Measurements from ENCODE around the gene TASP1. TPM values are rescaled to one million over a fixed set of nuclear protein-coding genes. Genes with fewer than 3 reads are reported as not detected.
A peak's percentile ranks its signal among the peaks of the same experiment; 100 is the strongest.
"Not testable (repeated sequence)": the region's sequence is repeated elsewhere in the genome, so short reads cannot be mapped to it uniquely, and the experiment has no call there.

TASP1 gene
- total RNA-seq, 1 donor = 6.5 TPM

DNA sequence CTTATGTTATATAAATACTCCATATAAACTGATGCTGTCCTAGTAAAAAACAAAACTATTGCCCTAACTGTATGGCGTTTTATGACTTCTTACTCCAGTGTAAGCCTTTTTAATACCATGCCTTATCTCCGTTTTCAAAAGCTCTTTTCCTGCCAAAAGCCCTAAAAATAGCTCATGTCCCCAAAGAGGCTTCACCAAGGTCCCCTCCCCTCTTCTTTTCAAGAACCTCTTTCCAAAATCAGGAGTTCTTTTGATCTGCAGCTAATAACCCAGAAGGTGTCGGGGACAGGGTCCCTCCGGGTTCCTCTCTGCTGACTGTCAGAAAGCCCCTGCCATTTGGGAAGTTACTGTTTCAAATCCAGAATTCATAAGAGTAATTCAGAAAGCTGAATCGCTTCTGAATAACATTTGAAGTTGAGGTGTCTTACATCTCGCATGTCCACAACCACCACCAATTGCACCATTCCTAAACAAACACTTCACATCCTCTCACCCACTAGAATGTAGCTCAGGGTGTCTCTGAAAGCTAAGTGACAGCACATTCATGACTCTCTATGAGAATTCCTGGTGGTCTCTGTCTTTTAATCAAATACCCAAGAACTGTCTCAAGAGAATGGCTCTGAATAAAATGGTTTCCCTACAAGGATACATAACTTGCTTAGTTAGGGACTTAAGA is 13.3 kb downstream of the TASP1 start:
- DNase-seq (ENCODE audit: low read depth) = no peak
- H3K4me3 ChIP-seq (ENCODE audit: low read depth, low read length) = no peak overlapping the region
- TF ChIP-seq, protein P1, sequence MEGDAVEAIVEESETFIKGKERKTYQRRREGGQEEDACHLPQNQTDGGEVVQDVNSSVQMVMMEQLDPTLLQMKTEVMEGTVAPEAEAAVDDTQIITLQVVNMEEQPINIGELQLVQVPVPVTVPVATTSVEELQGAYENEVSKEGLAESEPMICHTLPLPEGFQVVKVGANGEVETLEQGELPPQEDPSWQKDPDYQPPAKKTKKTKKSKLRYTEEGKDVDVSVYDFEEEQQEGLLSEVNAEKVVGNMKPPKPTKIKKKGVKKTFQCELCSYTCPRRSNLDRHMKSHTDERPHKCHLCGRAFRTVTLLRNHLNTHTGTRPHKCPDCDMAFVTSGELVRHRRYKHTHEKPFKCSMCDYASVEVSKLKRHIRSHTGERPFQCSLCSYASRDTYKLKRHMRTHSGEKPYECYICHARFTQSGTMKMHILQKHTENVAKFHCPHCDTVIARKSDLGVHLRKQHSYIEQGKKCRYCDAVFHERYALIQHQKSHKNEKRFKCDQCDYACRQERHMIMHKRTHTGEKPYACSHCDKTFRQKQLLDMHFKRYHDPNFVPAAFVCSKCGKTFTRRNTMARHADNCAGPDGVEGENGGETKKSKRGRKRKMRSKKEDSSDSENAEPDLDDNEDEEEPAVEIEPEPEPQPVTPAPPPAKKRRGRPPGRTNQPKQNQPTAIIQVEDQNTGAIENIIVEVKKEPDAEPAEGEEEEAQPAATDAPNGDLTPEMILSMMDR (IDR thresholded peaks at IDR 0.05; ENCODE audit: insufficient read depth, low read length) = no peak

DNA sequence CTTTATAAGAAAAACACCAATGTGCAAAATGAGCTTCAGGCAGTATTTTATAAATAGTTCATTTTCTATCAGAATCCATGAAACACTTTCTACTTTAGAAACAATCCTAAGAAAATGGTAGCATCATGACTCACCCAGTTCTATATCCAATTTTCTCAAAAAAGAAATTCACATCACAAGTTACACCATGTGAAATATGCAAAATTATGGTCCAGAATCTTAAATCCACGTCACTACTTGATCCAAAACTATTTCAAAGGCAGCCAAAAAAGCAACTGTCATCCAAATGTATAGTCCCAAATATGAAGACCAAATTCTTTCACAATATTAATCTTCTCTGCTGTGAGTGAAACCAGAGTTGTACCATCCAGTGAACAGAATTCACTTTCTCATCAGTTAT is 19.3 kb downstream of the TASP1 start:
- not testable (repeated sequence) for H3K4me3 ChIP-seq (ENCODE audit: low read depth, low read length)
- DNase-seq (ENCODE audit: low read depth) = peak; percentile 51

DNA sequence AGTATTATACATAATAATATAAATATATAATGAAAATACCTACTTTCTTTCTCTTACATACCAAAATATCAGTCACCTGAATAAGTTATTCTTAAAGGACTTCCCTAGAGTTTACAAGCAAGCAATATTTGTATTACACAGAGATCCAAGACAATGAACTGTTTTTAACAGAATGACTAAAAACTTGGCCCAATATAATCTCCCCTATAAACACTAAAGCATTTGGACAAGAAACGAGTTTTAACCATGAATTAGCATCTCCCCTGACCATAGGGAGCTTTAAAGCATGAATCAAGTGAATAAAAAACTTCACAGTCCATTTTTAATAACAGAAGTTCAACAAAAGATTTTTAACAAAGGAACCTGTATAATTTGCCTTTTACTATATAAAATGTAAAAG is 20.3 kb downstream of the TASP1 start:
- H3K4me3 ChIP-seq (ENCODE audit: low read depth, low read length); DNase-seq (ENCODE audit: low read depth): not testable (repeated sequence)

DNA sequence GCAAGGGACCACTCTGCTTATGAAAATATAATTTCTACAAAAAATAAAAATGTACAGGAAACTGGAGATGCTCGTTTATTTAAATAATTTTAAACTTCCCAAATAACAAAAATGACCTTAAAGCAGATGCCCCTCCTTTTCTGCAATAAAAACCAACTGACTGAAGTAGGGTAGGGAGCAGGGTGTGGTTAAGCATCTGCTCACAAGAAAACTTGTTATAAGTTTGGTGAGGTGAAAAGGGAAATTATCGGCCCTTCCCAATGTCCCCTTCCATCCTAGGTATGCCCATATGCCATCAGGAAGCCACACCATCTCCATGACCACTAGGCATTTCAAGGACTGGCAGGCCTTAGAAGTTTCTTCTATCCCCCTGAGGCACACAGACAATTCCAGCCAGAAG is 21.1 kb downstream of the TASP1 start:
- not testable (repeated sequence) for DNase-seq (ENCODE audit: low read depth); H3K4me3 ChIP-seq (ENCODE audit: low read depth, low read length)

DNA sequence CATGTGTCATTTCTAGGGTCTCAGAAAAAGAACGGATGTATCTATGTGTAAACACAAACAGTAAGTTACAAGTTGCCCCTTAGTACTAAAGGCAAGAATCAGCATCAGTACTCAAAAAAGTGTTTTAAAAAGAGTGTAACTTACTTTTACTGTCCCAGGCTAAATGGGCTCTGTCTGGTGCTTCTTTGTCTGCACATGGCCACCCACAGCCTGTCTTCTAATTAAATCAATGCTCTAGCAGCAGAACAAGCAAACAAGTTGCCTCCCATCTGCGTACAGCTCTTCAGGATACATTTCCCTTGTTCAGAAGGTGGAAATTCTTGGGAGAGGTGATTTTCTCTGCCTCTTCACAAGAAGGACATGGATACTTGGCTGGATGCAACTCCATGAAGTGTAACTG is 22.0 kb downstream of the TASP1 start:
- H3K4me3 ChIP-seq (ENCODE audit: low read depth, low read length); DNase-seq (ENCODE audit: low read depth): not testable (repeated sequence)

DNA sequence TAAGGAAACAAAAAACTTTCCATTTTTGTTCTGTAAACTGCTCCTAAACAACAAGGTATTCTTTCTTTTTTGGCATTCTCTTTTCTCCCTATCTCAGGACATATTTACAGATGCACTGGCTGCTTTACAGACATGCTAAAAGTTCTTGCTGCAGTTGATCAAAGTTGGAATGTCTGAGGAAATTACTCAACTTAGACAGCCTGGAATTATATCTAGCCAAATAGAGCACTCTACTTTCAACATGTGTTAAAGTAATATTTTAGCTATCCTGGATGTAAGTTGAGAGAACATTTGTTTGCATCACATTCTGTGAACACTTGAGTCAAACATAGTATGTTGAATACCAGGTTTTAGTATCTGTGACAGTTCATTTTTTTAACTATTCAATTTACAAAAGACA is 24.8 kb downstream of the TASP1 start:
- no peak overlapping the region for H3K4me3 ChIP-seq (ENCODE audit: low read depth, low read length)
- peak; percentile 59 for DNase-seq (ENCODE audit: low read depth)
- TF ChIP-seq, protein P1 (IDR thresholded peaks at IDR 0.05; ENCODE audit: insufficient read depth, low read length) = no peak

DNA sequence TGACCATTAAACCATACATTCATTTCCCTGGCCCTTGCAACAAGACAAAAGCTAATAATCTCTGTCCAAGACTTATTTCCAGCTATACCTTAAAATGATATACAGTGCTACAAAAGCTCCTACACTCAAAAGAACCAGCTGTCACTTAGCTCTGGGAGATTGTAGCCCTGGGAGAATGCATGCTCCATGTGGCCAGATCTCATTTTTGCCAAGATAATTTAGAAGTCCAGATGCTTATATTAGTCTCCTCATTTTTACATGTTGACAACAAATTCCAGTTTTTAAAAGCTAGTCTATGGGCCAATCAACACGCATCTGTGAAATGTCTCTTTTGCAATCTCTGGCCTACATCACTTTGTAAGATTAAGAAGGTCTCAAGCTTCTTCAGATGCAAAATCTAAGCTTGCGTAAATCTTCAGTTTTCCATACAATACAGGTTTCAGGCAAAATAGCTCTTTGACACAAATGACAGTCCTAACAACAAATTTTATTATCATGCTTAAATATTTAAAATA is 27.1 kb downstream of the TASP1 start:
- no peak for DNase-seq (ENCODE audit: low read depth)
- TF ChIP-seq, protein P1 (IDR thresholded peaks at IDR 0.05; ENCODE audit: insufficient read depth, low read length) = no peak
- H3K4me3 ChIP-seq (ENCODE audit: low read depth, low read length) = no peak overlapping the region

DNA sequence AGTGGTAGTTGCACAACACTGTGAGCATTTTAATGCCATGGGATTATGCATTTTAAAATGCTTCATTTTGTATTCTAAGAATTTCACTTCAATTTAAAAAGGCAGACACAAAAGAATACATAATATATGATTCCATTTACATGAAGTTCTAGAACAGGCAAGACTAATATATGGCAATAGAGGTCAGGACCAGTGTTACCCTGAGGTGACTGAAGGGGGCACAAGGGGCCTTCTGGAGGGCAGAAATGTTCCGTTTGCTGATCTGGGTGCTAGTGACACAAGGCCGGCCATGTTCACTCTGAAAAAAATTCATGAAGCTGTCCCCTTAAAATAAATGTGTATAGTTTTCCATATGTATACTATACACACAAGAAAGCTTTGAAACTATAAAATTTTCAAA is 28.5 kb downstream of the TASP1 start:
- DNase-seq (ENCODE audit: low read depth) = no peak
- TF ChIP-seq, protein P1 (IDR thresholded peaks at IDR 0.05; ENCODE audit: insufficient read depth, low read length) = no peak
- H3K4me3 ChIP-seq (ENCODE audit: low read depth, low read length) = no peak overlapping the region

DNA sequence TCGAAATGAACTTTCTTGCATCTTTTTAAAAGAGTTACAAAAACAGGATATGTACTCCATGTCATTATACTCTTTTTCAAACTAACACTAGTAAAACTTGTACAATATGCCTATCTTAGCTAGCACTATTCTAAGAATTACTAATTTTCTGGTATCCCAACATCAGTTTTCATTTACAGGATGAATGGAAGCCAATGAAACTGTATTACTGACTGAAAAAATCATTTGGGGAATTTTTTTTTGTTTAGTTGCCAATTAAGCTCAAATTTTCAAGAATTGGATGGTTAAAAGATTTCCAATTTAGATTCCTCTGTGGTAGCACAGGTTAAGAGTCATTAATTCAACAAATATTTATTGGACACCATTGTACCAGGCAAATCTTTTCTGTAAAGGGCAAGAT is 30.7 kb downstream of the TASP1 start:
- TF ChIP-seq, protein P1 (IDR thresholded peaks at IDR 0.05; ENCODE audit: insufficient read depth, low read length) = no peak
- H3K4me3 ChIP-seq (ENCODE audit: low read depth, low read length) = no peak overlapping the region
- DNase-seq (ENCODE audit: low read depth) = no peak

DNA sequence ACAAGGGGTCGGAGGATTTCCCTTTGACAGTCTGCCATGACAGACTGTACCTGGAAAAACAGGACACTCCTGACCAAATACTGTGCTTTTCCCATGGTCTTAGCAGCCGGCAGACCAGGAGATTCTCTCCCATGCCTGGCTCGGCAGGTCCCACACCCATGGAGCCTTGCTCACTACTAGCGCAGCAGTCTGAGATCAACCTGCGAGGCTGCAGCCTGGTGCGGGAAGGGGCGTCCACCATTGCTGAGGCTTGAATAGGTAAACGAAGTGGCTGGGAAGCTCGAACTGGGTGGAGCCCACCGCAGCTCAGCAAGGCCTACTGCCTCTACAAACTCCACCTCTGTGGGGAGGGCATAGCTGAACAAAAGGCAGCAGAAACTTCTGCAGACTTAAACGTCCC is 45.3 kb downstream of the TASP1 start:
- not testable (repeated sequence) for DNase-seq (ENCODE audit: low read depth); H3K4me3 ChIP-seq (ENCODE audit: low read depth, low read length)
